Coronary artery (tissue), 2 donors: Measurements from ENCODE around the gene RING1.

Source experiments
- DNase-seq: peaks from one replicate; pipeline ENCODE4 v3.0.0-alpha.2; 2017; ENCODE audit warnings: low spot score
- H3K27ac ChIP-seq, 2 donors: fragments of 200-600 bp; sonication (generic); one replicate each; pipeline ENCODE4 v1.5.1; 2016 to 2019
- H3K4me3 ChIP-seq: fragments of 200-600 bp; sonication (generic); 2 replicates; pipeline ENCODE4 v1.5.1; 2016; ENCODE audit warnings: mild to moderate bottlenecking, moderate library complexity
- CTCF ChIP-seq: fragments of 200-600 bp; sonication (generic); IDR thresholded peaks from one replicate; pipeline ENCODE4 v1.5.1; 2019; ENCODE audit warnings: antibody characterized with exemption

Gene RING1

DNA sequence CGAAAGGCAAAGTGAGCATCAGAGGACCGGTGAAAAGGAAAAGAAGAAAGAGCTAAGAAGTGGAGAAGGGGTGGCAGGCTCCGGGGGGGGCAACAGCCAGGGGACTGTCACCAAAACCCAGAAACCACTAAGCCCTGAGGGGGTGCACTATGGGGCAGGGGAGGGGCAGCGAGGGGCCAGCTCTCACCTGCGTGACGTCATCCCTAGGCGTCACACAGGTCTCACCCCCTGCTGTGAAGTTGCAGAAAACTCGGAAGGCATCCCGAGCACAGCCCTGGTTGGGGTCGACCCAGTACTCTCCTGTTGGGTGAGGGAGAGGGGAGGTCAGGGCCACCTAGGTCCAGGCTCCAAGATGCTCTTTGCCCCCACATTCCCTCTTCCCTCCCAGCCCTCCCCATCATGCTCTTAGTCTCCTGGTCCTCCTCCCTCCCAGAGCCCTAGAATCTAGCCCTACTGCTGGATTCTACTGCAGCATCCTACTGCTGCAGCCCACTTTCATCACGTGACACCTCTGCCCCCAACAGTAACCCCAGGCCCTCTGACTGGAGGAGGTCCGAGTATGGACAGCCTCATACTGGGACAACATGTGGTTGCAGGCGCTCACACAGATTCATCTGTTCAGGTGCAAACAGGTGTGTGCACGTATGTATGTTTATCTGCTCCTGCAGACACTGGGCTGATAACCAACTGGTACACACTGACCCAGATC lies 43.5 kb upstream of the RING1 start:
- TF ChIP-seq CTCF: no peak
- Histone ChIP-seq H3K27ac (no peak overlapping the region), H3K4me3 (no peak overlapping the region)
- peak; percentile 70 for DNase-seq

- DNase-seq: peak; percentile 71
These were observed 42.6 kb upstream of the RING1 start for GRCh38 chr6:33165581-33166258.

DNA sequence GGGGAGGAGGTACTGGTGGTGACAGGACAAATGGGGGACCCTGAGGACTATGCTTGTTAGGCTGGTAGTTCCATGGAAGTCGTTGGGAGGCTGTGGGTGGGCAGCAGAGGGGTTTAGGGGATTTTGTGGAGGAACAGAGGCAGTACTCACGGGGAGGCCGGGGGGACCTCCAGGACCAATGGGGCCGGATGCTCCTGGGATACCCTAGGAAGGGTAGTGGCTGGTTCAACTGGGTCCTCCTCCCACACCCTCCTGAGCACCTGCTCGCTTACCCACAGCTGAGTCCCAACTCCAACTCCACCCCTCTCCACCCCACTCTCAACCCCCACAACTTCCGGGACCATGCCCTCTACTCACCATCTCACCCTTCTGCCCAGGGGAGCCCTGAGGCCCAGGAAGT lies 41.9 kb upstream of the RING1 start:
- Histone ChIP-seq H3K4me3 (no peak overlapping the region), H3K27ac (no peak overlapping the region)
- DNase-seq: no peak
- TF ChIP-seq CTCF: no peak

More at GRCh38 chr6:33165581-33166258, 42.6 kb upstream of the RING1 start:
- H3K27ac ChIP-seq: no peak overlapping the region
- TF ChIP-seq CTCF: no peak
- H3K4me3 ChIP-seq: no peak overlapping the region

- TF ChIP-seq CTCF: no peak
- H3K4me3 ChIP-seq: no peak overlapping the region
- no peak for DNase-seq
- H3K27ac ChIP-seq: no peak overlapping the region
These were observed 41.5 kb upstream of the RING1 start for GRCh38 chr6:33166811-33167210.

- Histone ChIP-seq H3K27ac (no peak overlapping the region), H3K4me3 (no peak overlapping the region)
- peak; percentile 60 for DNase-seq
- TF ChIP-seq CTCF: no peak
These were observed 40.7 kb upstream of the RING1 start for GRCh38 chr6:33167374-33168283.

DNA sequence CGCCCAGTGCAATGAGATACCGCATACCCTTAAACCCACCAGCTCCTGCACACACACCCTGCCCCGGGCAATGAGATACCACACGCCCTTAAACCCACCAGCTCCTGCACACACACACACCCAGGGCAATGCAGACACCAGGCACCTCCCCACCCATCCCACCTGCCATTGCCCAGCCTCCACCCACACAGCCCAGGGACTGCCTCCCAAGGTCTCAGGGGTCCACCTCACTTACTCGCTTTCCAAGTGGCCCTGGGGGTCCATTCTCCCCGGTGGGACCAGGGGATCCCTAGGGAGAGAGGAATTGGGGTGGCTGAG lies 40.1 kb upstream of the RING1 start:
- DNase-seq: peak; percentile 66
- no peak for TF ChIP-seq CTCF
- no peak overlapping the region for H3K4me3 ChIP-seq
- H3K27ac ChIP-seq: no peak overlapping the region
